Stimulated activated CD8-positive, alpha-beta memory T cell treated with anti-CD3 and anti-CD28 coated beads, Interleukin-7, amount 100 ng/mL, for 48 hours (primary cell): ENCODE measurements around the gene KRT9.
"Not testable (repeated sequence)": the region's sequence is repeated elsewhere in the genome, so short reads cannot be mapped to it uniquely, and the experiment has no call there.

Experiments
- DNase-seq, 2 donors: peaks; one replicate each; pipeline ENCODE4 v3.0.0-alpha.2; 2020; ENCODE audit warnings: low read depth in 1 of 2; ENCODE audit errors: extremely low read depth in 1 of 2

KRT9 gene

GRCh38 chr17:41579484-41580243 is 7.8 kb upstream of the KRT9 start:
- DNase-seq, result peak; percentile 39 to 63

GRCh38 chr17:41578971-41579370 is 7.1 kb upstream of the KRT9 start:
- no peak for DNase-seq

- no peak for DNase-seq
These were observed 6.7 kb upstream of the KRT9 start for GRCh38 chr17:41578538-41578937.

- DNase-seq, result not testable (repeated sequence)
These were observed 4.9 kb upstream of the KRT9 start for GRCh38 chr17:41576740-41577139.

GRCh38 chr17:41575336-41575735 is 3.5 kb upstream of the KRT9 start:
- no peak for DNase-seq

- DNase-seq, result no peak
These were observed 4.5 kb downstream of the KRT9 start for GRCh38 chr17:41567317-41567716.

- no peak for DNase-seq
These were observed 6.5 kb downstream of the KRT9 start for GRCh38 chr17:41565338-41565737.

- DNase-seq, result no peak
These were observed 8.2 kb downstream of the KRT9 start for GRCh38 chr17:41563607-41564170.

- DNase-seq, result no peak
These were observed 10.3 kb downstream of the KRT9 start for GRCh38 chr17:41561554-41561953.

GRCh38 chr17:41559548-41559947 is 12.3 kb downstream of the KRT9 start:
- no peak for DNase-seq

- DNase-seq, result no peak
These were observed 14.9 kb downstream of the KRT9 start for GRCh38 chr17:41556931-41557330.

- no peak for DNase-seq
These were observed 15.6 kb downstream of the KRT9 start for GRCh38 chr17:41556306-41556705.

GRCh38 chr17:41555105-41555887 is 16.6 kb downstream of the KRT9 start:
- no peak for DNase-seq

- DNase-seq, result no peak
These were observed 17.7 kb downstream of the KRT9 start for GRCh38 chr17:41553987-41554680.

GRCh38 chr17:41553176-41553575 is 18.7 kb downstream of the KRT9 start:
- no peak for DNase-seq

- DNase-seq, result no peak
These were observed 19.4 kb downstream of the KRT9 start for GRCh38 chr17:41552455-41552854.

GRCh38 chr17:41551365-41551764 is 20.5 kb downstream of the KRT9 start:
- DNase-seq, result no peak

- DNase-seq, result no peak
These were observed 22.2 kb downstream of the KRT9 start for GRCh38 chr17:41549596-41550039.

GRCh38 chr17:41548844-41549595 is 22.8 kb downstream of the KRT9 start:
- peak; percentile 40 to 73 for DNase-seq
